Activated CD4-positive, alpha-beta T cell treated with anti-CD3 and anti-CD28 coated beads, Interleukin-2, Interleukin-6, amounts not matched to agents 100 ng/mL and 50 ng/mL, durations not matched to agents 16 hours and 8 hours (primary cell): ENCODE data around the gene HEBP1.

Source experiments
- DNase-seq: peaks from one replicate; pipeline ENCODE4 v3.0.0-alpha.2; 2020

HEBP1 gene

DNA sequence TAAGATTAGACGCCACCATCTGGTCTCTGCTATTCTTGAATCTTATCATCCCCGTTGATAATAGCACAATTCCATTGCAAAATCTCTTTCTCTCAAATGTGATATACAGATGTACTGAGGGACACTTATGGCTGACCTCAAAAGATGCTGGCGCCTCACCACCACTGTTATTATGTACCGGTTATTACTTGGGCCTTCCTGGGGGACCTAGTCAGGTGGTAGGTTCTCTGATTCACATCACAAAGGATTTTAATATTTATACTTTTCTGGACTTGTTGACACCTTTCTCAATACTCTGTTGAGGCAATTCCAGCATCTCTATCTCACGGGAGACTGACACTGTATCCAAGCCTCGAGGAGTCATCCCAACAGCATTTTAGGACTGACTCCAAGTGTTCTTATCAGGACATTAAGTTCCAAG, 22.8 kb upstream of the HEBP1 start:
- DNase-seq, result no peak

DNA sequence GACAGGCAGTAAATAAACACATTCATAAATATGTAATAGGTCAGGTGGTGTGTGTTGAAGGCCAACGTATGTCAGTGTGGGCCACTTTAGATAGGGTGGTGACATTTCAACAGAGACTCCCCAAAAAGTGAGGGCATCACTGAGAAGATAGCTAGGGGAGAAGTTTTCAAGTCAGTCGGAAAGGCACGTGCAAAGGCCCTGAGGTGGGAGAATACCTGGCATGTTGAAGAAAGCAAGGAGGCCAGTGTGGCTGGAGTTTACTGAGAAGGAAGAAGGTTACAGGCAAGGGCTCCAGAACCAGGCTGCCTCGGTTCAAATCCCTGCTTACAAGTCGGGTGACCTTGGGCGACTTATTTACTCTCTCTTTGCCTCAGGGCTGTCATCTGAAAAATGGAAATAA, 11.0 kb upstream of the HEBP1 start:
- DNase-seq, result no peak

DNA sequence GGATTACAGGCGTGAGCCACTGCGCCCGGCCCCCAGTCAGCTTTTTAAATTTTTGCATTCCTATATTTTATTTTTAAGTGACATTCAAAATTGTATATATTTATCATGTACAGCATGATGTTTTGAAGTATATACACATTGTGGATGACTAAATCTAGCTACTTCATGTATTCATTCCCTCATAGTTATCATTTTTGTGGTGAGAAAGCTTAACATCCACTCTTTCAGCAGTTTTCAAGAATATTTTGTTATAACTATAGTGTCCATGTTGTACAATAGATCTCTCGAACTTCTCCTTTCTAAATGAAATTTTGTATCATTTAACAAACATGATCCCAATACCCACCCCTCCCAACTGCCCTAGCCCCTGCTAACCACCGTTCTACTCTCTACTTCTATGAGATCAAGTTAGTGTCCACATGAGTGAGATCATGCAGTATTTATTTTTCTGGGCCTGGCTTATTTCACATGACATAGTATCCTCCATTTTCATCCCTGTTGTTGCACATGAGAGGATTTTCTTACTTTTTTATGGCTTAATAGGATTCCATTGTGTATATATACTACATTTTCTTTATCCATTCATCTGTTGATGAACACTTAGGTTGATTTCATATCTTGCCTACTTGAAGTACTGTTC, 8.8 kb upstream of the HEBP1 start:
- no peak for DNase-seq

DNA sequence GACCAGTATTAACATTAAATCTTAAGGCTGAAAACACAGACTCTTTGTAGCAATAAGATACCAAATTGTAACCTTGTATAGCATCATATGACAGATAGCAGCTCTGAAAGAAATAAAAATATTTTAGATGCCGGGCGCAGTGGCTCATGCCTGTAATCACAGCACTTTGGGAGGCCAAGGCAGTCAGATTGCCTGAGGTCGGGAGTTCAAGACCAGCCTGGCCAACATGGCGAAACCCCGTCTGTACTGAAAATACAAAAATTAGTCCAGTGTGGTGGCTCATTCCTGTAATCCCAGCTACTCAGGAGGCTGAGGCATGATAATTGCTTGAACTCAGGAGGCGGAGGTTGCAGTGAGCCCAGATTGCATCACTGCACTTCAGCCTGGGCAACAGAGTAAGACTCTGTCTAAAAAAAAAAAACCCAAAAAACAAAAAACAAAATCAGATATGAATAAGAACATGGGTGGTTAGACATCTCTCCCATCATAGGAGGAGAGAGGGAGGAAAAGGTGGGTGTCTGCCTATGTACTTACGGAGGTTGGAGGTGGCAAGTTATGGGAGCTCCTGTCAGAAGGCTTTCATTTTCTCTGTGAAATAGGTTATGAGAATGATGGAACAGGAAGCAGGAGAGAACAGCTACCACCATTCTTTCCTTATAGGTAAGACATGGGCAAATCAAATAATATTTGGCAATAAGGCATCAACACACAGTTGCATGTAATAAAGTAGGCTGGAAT, 7.6 kb upstream of the HEBP1 start:
- DNase-seq, result no peak

DNA sequence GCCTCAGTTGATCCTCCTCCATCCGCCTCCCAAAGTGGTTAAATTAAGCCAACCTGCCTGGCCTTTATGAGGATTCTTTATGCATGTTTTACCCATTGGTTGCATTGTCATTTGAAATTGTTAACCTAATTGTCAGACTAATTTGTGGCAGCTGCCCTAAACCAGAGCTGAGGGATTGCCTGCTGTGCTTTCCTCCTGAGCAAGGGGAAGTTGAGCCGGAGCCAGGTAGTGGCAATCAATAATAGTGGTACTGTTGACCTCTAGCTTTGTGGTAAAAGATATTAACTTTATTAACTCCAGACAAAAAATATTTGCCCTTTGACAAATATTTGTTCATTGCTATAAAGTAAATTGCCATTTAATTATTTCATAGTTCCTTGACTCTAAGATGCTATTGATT, 5.6 kb upstream of the HEBP1 start:
- no peak for DNase-seq

DNA sequence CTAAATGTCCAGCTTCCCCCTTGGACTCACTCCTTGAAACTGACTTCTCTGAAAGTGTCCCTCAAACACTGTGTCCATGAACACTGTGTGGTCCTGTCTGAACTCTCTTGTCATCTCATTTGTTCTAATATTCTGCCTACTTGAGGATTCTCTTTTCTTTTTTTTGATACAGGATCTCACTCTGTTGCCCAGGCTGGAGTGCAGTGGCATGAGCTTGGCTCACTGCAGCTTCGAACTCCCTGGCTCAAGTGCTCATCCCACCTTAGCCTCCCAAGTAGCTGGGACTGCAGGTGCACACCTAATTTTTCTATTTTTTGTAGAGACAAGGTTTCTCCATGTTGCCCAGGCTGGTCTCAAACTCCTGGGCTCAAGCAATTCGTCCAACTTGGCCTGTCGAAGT, 4.9 kb upstream of the HEBP1 start:
- DNase-seq, result no peak

DNA sequence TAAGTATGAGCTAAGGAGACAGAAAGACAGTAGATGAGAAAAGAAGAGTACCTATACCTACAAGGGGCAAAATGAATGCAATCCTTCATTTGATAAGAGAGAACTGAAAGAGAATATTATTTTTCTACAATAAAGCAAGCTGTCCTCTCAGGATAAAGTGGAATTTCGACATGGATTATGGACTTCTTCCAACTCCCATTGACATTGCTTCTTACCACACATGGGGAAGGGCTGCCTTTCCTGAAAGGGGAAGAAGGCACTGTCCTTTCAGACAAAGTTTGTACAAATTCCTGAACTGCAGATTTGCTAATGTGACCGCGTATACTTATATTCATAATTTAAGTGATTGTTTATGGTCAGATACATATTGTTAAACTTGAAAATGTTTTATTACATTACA, 4.3 kb upstream of the HEBP1 start:
- no peak for DNase-seq

DNA sequence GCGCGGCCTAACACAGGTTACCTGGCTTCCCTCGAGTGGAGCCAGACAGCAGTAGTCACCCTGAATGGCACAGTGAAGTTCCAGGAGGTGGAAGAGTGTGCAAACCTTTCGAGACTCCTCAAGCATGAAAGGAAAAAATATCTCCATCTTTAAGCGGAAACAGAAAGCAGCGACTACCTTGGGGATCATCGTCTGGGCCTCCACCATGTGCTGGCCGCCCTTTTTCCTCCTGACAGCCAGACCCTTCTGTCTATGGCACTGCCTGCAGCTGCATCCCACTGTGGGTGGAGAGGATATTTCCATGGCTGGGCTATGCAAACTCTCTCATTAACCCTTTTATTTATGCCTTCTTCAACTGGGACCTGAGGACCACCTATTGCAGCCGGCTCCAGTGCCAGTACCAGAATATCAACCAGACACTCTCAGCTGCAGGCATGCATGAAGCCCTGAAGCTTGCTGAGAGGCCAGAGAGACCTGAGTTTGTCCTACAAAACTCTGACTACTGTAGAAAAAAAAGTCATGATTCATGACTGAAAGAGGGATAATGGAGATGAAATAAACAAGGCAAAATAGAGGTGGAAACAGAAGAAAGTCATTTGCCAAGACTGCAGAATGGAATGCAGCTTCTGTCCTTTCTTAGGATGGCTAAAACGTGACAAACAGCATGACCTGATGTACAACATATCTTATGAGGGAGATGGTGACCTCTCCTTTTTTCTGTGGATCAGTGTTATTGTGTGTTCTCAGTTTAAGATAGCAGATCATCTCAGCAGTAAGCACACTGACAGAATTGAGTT, 2.4 kb upstream of the HEBP1 start:
- no peak for DNase-seq

DNA sequence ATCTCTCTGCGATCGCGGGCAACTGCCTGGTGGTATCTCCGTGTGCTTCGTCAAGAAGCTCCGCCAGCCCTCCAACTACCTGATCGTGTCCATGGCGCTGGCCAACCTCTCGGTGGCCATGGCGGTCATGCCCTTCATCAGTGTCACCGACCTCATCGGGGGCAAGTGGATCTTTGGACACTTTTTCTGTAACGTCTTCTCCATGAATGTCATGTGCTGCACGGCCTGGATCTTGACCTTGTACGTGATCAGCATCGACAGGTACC, 1.6 kb upstream of the HEBP1 start:
- DNase-seq, result no peak

DNA sequence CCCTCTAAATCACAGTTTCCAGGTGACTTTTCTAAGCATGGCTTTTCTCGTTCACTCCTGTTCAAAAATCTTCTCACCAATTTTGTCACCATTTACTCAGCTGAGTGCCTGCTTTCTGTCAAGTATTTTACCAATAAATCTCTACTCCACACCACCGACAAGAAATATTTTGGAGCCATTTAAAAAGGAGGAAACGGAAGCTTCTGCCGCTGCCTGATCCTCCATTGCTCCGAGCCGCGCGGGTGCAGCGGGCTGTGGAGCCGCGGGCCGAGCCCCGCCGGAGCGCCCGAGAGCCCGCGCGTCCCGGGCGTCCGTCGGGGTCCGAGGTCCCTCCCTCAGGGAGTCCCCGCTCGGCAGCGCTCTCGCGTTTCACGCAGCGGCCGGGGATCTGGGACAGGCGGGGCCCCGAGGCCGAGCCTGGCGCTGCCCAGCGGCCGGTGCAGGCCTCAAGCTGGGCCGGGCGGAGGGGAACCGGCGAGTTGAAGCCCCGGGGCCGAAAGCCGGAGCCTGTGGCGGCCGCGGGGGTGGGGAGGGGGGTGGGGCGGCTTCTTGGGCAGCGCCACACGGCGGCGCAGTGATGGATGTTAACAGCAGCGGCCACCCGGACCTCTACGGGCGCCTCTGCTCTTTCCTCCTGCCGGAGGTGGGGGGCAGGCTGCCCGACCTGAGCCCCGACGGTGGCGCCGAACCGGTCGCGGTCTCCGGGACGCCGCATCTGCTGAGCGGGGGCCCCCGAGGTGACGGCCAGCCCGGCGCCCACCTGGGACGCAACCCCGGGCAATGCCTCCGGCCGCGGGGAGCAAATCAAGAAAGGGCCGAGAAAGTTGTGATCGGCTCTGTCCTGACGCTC, 1.1 kb upstream of the HEBP1 start:
- DNase-seq, result peak; percentile 46

DNA sequence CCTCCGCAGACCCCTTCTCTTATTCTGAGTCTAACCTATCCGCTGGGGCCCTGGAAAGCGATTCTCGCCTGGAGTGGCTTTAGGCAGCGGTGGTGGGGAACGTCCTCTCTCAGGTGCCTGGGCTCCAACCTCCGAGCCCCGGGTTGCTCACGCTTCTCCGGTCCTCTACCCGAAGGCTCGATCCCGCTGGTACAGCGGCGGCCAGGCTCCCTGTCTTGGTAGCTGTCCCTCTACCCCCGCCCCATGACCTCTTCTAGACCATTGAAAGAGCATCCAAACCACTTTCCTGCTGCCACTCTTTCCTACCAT, 505 bp upstream of the HEBP1 start:
- no peak for DNase-seq

DNA sequence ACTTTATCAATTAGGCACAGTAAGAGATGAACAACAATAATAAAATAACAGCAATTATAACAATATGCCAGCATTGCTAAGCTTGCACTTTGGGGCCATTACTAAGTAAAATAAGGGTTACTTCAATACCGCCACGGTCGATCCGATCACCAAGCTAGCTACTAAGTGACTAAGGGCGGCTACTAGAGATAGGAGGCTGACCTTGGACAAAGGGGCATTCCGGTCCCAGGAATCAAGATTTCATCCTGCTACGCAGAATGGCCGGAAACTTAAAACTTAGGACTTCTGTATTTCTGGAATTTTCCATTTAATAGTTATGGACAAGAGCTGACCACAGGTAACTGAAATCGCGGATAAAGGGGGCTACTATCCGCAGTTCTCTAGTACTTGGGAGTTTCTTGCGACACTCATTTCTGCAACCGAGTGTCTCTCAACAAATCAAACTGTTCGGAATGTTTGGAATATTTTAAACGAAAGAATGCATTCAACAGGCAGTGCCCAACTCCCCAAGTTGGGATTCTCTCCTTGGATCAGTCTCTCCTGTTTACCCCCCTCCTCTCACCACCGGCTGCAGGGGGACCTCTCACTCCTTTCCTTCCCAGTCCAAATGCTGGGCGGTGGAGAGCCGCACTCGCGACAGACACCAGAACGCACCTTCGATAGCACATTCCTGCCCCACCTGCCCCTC, 650 bp downstream of the HEBP1 start:
- no peak for DNase-seq

DNA sequence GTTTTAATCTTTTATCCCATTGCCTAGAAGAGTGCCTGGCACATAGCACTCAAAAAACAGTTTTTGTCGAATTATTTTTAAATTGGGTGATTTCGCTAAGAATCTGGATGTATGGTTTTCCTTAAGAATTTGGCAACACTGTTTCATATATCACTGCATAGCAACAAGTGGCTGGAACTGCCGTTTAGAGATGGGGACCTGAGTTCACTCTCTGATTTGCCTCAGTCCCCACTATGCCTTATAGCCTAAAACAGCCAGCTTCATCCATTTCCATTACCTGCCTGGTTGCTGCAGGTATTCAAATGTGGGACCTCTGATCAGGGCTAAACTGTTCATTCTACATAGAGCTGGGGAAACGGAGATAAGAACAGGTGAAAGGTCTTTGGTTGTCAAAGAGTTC, 1.8 kb downstream of the HEBP1 start:
- no peak for DNase-seq

DNA sequence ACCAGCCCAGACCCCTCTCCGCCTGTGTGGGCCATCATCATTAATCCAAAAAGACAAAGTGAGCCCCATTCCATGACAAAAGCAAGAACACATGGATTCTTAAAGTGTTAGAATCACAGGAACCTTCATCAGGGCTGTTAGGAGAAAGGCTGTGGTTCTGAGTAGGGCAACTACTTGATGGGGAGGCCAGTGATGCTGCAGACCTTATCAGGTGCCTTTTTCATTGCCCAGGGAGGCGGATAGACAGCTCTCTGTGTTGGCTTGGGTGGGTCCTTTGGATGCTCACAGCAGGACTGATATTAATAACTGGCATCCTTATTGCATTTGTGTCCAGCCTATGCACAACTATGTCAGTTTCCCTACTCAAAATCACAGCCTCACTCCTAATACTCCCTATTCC, 2.3 kb downstream of the HEBP1 start:
- no peak for DNase-seq

DNA sequence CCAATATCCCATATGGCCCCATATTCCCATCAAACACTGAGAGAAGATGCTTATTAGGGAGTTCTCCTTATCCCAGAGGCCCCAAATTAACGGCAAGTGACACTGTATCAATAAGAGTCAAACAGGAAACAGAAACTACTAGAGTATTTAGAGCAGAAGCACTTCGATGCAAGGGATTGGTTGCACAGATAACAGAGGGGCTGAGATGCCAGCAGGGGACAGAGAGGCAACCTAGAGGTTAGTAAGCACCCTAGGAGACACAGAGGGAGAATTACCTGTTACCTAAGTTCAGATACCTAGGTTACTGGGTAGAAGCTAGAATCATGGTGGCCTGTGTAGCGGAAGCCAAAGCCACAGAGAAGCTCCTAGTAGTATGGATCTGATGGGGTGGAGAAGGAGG, 2.9 kb downstream of the HEBP1 start:
- DNase-seq, result no peak

DNA sequence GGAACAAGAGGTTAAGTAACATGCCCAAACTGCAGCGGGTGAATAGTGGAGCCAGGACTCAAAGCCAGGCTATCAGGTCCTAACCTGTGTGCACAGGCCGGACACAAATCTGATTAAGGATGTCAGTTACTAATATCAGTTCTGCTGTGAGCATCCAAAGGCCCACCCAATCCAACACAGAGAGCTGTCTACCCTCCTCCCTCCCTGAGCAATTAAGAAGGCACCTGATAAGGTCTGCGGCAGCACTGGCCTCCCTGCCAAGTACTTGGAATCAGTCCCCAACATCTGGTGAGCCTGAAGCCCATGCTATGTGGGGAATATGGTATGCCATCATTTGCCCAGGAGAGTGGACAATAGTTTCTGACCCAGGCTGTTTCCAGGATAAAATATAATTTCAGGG, 3.9 kb downstream of the HEBP1 start:
- no peak for DNase-seq

DNA sequence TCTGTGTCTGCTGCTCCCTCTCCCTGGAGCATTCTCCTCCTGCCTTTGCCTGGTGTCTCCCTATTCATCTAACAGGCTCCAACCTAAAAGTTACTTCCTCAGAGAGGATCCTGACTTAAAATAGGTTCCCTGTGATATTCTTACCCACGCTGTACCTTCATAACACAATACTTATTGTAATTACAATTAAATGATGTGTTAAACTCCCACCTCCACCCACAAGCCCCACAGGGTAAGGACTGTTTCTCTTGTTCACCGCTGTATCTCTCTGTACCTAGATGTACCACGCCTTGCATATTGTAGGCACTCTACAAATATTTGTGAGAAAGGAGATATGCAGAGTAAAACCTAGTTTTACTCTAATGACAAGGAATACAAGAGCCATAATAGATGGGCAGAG, 5.0 kb downstream of the HEBP1 start:
- no peak for DNase-seq

DNA sequence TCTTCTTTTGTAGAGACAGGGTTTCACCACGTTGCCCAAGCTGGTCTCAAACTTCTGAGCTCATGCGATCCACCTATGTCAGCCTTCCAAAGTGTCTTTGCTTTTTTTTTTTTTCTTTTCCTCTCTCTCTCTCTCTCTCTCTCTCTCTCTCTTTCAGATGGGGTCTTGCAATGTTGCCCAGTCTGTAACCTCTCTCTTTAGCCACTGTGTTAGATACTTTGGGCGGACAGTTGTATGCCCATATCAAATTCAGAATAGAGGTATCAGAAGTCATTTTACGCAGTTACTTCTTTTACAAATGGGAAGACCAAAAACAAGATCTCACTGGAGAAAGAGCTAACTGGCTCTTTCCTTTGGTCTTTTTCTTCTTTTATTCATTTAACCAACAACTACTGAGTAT, 6.7 kb downstream of the HEBP1 start:
- no peak for DNase-seq

DNA sequence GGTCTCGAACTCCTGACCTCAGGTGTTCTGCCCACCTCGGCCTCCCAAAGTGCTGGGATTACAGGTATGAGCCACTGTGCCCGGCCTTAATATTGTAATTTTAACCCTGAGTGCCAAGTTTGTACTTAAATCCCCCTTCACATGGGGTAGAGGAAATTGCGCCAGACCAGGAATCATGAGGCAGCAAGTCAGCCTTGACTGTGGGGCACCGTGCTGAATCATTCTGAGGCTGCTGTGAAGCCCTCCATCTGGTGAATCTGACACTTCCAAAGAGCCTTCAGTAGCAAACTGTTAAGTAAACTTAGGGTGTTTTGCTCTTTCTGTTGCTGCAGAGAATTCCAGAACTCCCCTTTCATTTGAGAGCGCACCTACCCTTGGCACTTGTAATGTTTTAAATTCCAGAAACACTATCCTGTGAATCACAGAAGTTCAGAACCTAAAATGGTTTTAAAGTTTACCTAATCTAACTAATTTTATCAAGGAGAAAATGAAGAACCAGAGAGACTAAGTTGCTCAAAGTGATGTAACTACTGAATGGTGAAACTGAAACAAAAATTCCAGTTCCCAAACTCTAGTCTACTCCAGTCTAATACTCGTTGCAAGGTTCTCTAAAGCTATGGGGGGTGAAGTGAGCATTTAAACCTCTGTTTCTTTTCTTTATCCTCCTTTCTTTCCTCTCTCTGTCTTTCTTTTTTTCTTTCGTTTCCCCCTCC, 7.5 kb downstream of the HEBP1 start:
- DNase-seq, result no peak

DNA sequence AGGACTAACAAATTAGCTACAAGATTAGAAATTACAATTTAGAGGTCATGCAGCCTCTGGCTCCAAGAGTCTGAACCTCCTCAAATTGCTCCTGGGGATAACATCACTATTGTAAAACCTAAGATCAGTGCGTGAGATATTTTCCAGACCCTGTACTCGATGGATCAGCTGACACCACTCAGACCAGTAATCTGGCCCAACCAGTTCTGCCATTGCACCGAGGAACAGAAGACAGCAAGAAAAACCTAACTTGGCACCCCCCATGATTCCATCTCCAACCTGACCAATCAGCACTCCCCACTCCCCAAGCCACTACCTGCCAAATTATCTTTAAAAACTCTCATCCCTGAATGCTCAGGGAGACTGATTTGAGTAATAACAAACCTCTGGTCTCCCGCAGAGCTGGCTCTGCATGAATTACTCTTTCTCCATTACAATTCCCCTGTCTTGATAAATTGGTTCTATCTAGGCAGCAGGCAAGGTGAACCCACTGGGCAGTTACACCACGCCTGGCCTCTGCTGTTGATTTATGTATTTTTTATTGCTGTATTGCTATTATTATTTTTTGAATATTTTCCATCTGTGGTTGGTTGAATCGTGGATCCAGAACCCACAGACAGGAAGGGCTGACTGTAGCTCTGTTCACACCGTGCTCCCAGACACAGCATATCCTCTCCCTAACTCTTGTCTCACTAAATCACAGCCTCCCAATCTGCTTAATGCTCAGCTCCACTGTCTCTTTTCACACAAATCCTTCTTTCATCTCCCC, 9.2 kb downstream of the HEBP1 start:
- DNase-seq, result no peak

DNA sequence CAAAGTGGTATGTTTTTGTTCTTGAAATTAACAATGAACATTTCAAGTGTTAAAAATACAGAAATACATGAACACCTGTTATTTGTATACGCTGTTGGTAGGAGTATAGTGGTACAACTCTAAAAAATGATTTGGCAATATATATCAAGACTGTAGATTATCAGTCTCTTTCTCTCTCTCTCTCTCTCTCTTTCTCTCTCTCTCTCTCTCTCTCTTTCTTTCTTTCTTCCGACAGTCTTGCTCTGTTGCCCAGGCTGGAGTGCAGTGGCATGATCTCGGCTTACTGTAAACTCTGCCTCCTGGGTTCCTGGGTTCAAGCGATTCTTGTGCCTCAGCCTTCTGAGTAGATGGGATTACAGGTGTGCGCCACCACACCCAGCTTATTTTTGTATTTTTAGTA, 12.6 kb downstream of the HEBP1 start:
- DNase-seq, result no peak
